ENCODE results near the gene DNAH2. TPM values are rescaled to one million over a fixed set of nuclear protein-coding genes. Genes with fewer than 3 reads are reported as not detected.

Gene DNAH2
- total and polyA plus RNA-seq, 2 of the 8 experiments (the other 6 are each of a cell fraction or from before 2014, with no cell fraction given) = 0.13 to 0.18 TPM

GRCh38 chr17:7686222-7687071 is 31.1 kb upstream of the DNAH2 start (continued):
- TF ChIP-seq EP300 (IDR thresholded peaks at IDR 0.05; ENCODE audit: borderline replicate concordance in 1 of 2, low read depth in 2 of 2, low read length in 2 of 2) (peak in 1 of 2 experiments; percentile 98; a peak in 2 of 3 replicates), NANOG (IDR thresholded peaks at IDR 0.05; ENCODE audit: insufficient read depth, low read depth, low read length, poor library complexity, severe bottlenecking) (no peak), SIN3A (conservative IDR thresholded peaks at IDR 0.05 in 1 of 2, IDR thresholded peaks at IDR 0.05 in 1 of 2; ENCODE audit: low read depth in 1 of 2, low read length in 2 of 2) (peak in 1 of 2 experiments; percentile 88; a peak in 2 of 4 replicates), HDAC6 (IDR thresholded peaks at IDR 0.05; ENCODE audit: low read depth, low read length) (no peak), SUZ12 (IDR thresholded peaks at IDR 0.05; ENCODE audit: low read length) (no peak), NRF1 (IDR thresholded peaks at IDR 0.05; ENCODE audit: low read depth, low read length) (no peak), MAFK (IDR thresholded peaks at IDR 0.05; ENCODE audit: low read depth, low read length) (no peak), TAF1 (IDR thresholded peaks at IDR 0.05; ENCODE audit: low read depth, low read length) (peak; percentile 99), ATF3 (IDR thresholded peaks at IDR 0.05; ENCODE audit: insufficient read depth, low read depth, low read length) (no peak), KDM4A (IDR thresholded peaks at IDR 0.05; ENCODE audit: low read depth, low read length, severe bottlenecking) (no peak), TEAD4 (IDR thresholded peaks at IDR 0.05; ENCODE audit: low read depth, low read length) (0 out of 2 replicates have a peak, but pooled peaks have one; percentile 19), EZH2 (IDR thresholded peaks at IDR 0.05; ENCODE audit: low read depth, low read length, severe bottlenecking) (no peak), JUND (IDR thresholded peaks at IDR 0.05; ENCODE audit: low read length) (peak; percentile 98), POLR2A (IDR thresholded peaks at IDR 0.05; ENCODE audit: control extremely low read depth in 1 of 2, low read depth in 2 of 2, low read length in 2 of 2) (peak; percentile 88 to 91), JUN (IDR thresholded peaks at IDR 0.05; ENCODE audit: low read depth, low read length) (no peak), KDM1A (IDR thresholded peaks at IDR 0.05; ENCODE audit: borderline replicate concordance, low read length) (no peak), RXRA (IDR thresholded peaks at IDR 0.05; ENCODE audit: insufficient read depth, low read depth, low read length) (no peak), CBX5 (IDR thresholded peaks at IDR 0.05; ENCODE audit: low read depth, low read length) (no peak), BRCA1 (IDR thresholded peaks at IDR 0.05; ENCODE audit: low read depth, low read length) (0 out of 2 replicates have a peak, but pooled peaks have one; percentile 58), CTBP2 (IDR thresholded peaks at IDR 0.05; ENCODE audit: borderline replicate concordance, insufficient read depth, insufficient read length, low read length) (no peak), MAX (IDR thresholded peaks at IDR 0.05) (no peak; the same call in 1 of the 2 replicates), BCL11A (IDR thresholded peaks at IDR 0.05; ENCODE audit: low read depth in 2 of 2, low read length in 2 of 2) (no peak)
